MCF 10A (cell line): ENCODE measurements around the gene ETV3. TPM values are rescaled to one million over a fixed set of nuclear protein-coding genes. Genes with fewer than 3 reads are reported as not detected.

Experiments
- BruUV-seq: library from RNA; stranded (reverse); fragments of 400-500 nt; replicated peaks from 2 replicates; lab custom pipeline; 2021; lab: Mats Ljungman, UMichigan
- CTCF ChIA-PET: fragments of 300-600 bp; sonication (Branson Sonifier 250); formaldehyde crosslinking; extraction: SDS; loops from one replicate; lab custom pipeline; 2021; ENCODE audit warnings: antibody characterized with exemption, inconsistent platforms; lab: Yijun Ruan, JAX
- POLR2A ChIA-PET: fragments of 300-600, 350-650 bp; sonication (Branson Sonifier 250); formaldehyde crosslinking; extraction: SDS; loops from one replicate; lab custom pipeline; 2020; ENCODE audit warnings: antibody characterized with exemption, inconsistent platforms; lab: Yijun Ruan, JAX
- DNase-seq: peaks from one replicate; pipeline ENCODE4 v3.0.0-alpha.2; 2018; ENCODE audit not compliant: unreplicated experiment
- H3K27ac Mint-ChIP-seq: one replicate; pipeline ENCODE4 v1.8.0; 2022; ENCODE audit warnings: mild to moderate bottlenecking, low read depth, mixed read lengths; ENCODE audit not compliant: unreplicated experiment
- H3K27me3 Mint-ChIP-seq: one replicate; pipeline ENCODE4 v1.8.0; 2022; ENCODE audit warnings: mixed read lengths; ENCODE audit not compliant: insufficient read depth, unreplicated experiment
- H3K36me3 Mint-ChIP-seq: one replicate; pipeline ENCODE4 v1.8.0; 2022; ENCODE audit warnings: mild to moderate bottlenecking, moderate library complexity, mixed read lengths; ENCODE audit not compliant: insufficient read depth, unreplicated experiment
- H3K4me1 Mint-ChIP-seq: one replicate; pipeline ENCODE4 v1.8.0; 2022; ENCODE audit warnings: mixed read lengths; ENCODE audit not compliant: insufficient read depth, unreplicated experiment
- H3K4me3 Mint-ChIP-seq: one replicate; pipeline ENCODE4 v1.8.0; 2022; ENCODE audit warnings: mild to moderate bottlenecking, moderate library complexity, mixed read lengths; ENCODE audit not compliant: unreplicated experiment
- H3K9me3 Mint-ChIP-seq: one replicate; pipeline ENCODE4 v1.8.0; 2022; ENCODE audit warnings: mixed read lengths; ENCODE audit not compliant: unreplicated experiment
- CTCF ChIP-seq: fragments of 200-600 bp; IDR thresholded peaks from one replicate; pipeline ENCODE4 v1.8.0; 2022; ENCODE audit warnings: antibody characterized with exemption, mild to moderate bottlenecking; ENCODE audit not compliant: unreplicated experiment
- intact Hi-C: fragments of 100-400 bp; cut with micrococcal nuclease; formaldehyde crosslinking; loops from 2 replicates; pipeline ENCODE4 v1.14.1; 2022
- total RNA-seq: library from RNA; stranded (reverse); gene quantifications from 2 replicates; pipeline ENCODE4 v1.2.3, GENCODE V29; 2022

The ETV3 gene
- total RNA-seq, 1 experiment from 2014 or later: 28.6 TPM

GRCh38 chr1:157151506-157151905 lies 13.3 kb upstream of the ETV3 start:
- Mint-ChIP-seq H3K4me1 (peaks cover 25% of the 10 kb centered on the region), H3K9me3 (no peaks in the 10 kb centered on the region), H3K27ac (no peak overlapping the region), H3K4me3 (no peak overlapping the region), H3K27me3 (no peaks in the 10 kb centered on the region), H3K36me3 (no peaks in the 10 kb centered on the region)
- no peak for DNase-seq
- TF ChIP-seq CTCF: no peak
- ChIA-PET POLR2A (interaction anchor here (1.6 kb wide), 1 partner anchor 14 kb away, joined by 4 read pairs; no protein-coding TSS in a partner anchor), CTCF (interaction anchor here (0.5 to 15.9 kb wide), 3 partner anchors 15 to 65 kb away, joined by 3 to 805 read pairs (median 3); no protein-coding TSS in a partner anchor)
- intact Hi-C loops: loop anchor here (10.0 kb wide), 1 partner anchor 237 kb away; no protein-coding TSS in a partner anchor
- no TSS peak for BruUV-seq

GRCh38 chr1:157151073-157151472 lies 12.9 kb upstream of the ETV3 start:
- TF ChIP-seq CTCF: no peak
- no peaks in the 10 kb centered on the region for H3K27me3 Mint-ChIP-seq
- H3K4me3 Mint-ChIP-seq: no peak overlapping the region
- no TSS peak for BruUV-seq
- ChIA-PET POLR2A (no interaction called here), CTCF (interaction anchor here (0.5 to 15.9 kb wide), 3 partner anchors 16 to 65 kb away, joined by 3 to 805 read pairs (median 3); no protein-coding TSS in a partner anchor)
- no peak overlapping the region for H3K27ac Mint-ChIP-seq
- H3K9me3 Mint-ChIP-seq: no peaks in the 10 kb centered on the region
- no peaks in the 10 kb centered on the region for H3K36me3 Mint-ChIP-seq
- H3K4me1 Mint-ChIP-seq: peaks cover 25% of the 10 kb centered on the region
- DNase-seq: no peak
- intact Hi-C loops: loop anchor here (10.0 kb wide), 1 partner anchor 236 kb away; no protein-coding TSS in a partner anchor

GRCh38 chr1:157150631-157151030 lies 12.4 kb upstream of the ETV3 start:
- ChIA-PET POLR2A (no interaction called here), CTCF (interaction anchor here (0.6 to 15.9 kb wide), 4 partner anchors 15 to 65 kb away, joined by 3 to 805 read pairs (median 4); no protein-coding TSS in a partner anchor)
- intact Hi-C loops: loop anchor here (10.0 kb wide), 1 partner anchor 236 kb away; no protein-coding TSS in a partner anchor
- BruUV-seq: no TSS peak
- DNase-seq: no peak
- TF ChIP-seq CTCF: no peak
- H3K27me3 Mint-ChIP-seq: no peaks in the 10 kb centered on the region
- H3K4me3 Mint-ChIP-seq: no peak overlapping the region
- H3K9me3 Mint-ChIP-seq: no peaks in the 10 kb centered on the region
- no peaks in the 10 kb centered on the region for H3K36me3 Mint-ChIP-seq
- H3K4me1 Mint-ChIP-seq: peaks cover 20% of the 10 kb centered on the region
- no peak overlapping the region for H3K27ac Mint-ChIP-seq

- CTCF ChIA-PET: interaction anchor here (0.5 to 19.9 kb wide), 8 partner anchors 9 to 938 kb away, joined by 3 to 805 read pairs (median 3); no protein-coding TSS in a partner anchor
- H3K4me1 Mint-ChIP-seq: no peaks in the 10 kb centered on the region
- H3K27me3 Mint-ChIP-seq: no peaks in the 10 kb centered on the region
These were observed 9.9 kb upstream of the ETV3 start for GRCh38 chr1:157147906-157148700.

More at GRCh38 chr1:157147906-157148700, 9.9 kb upstream of the ETV3 start:
- H3K4me3 Mint-ChIP-seq: no peak overlapping the region
- DNase-seq: no peak
- POLR2A ChIA-PET: interaction anchor here (0.8 to 1.7 kb wide), 2 partner anchors 9 to 10 kb away, joined by 4 to 12 read pairs; partner anchors contain the start of gene ETV3
- TF ChIP-seq CTCF: no peak
- H3K27ac Mint-ChIP-seq: no peak overlapping the region
- no TSS peak for BruUV-seq
- intact Hi-C loops: no loop called here
- H3K36me3 Mint-ChIP-seq: no peaks in the 10 kb centered on the region
- no peaks in the 10 kb centered on the region for H3K9me3 Mint-ChIP-seq
